SK-N-SH (cell line): ENCODE results near the gene CUX1. TPM values are rescaled to one million over a fixed set of nuclear protein-coding genes. Genes with fewer than 3 reads are reported as not detected.

ENCODE experiments used
- CTCF ChIA-PET: fragments of 300-600, 350-600 bp; formaldehyde crosslinking; extraction: SDS; loops from one replicate; lab custom pipeline; 2021; lab: Yijun Ruan, JAX
- POLR2A ChIA-PET: fragments of 350-600 bp; sonication (Branson Sonifier 250); formaldehyde crosslinking; extraction: SDS; loops from one replicate; lab custom pipeline; 2020; ENCODE audit warnings: antibody characterized with exemption, inconsistent platforms; lab: Yijun Ruan, JAX
- DNase-seq: peaks from one replicate; pipeline ENCODE4 v3.0.0; 2012
- H2AFZ ChIP-seq: fragments of 200-600 bp; sonication (generic); 2 replicates; pipeline ENCODE4 v1.8.1; 2016; ENCODE audit warnings: antibody characterized with exemption, mild to moderate bottlenecking, low read depth
- H3F3A ChIP-seq: fragments of 200-600 bp; sonication (generic); replicated peaks from 2 replicates; pipeline ENCODE3; 2016; ENCODE audit warnings: antibody characterized with exemption, mild to moderate bottlenecking; ENCODE audit not compliant: insufficient read depth
- H3K27ac ChIP-seq, 2 experiments: fragments of 200-500 bp in 1 of 2; fragments of 200-600 bp in 1 of 2; sonication (Bioruptor generic) in 1 of 2; sonication (generic), shearing (Covaris generic) in 1 of 2; 2 replicates each; pipeline versions ENCODE4 v1.5.1 to v1.6.1; 2014 to 2016; ENCODE audit warnings: low read depth in 2 of 2, inconsistent platforms in 1 of 2, low read length in 1 of 2, mild to moderate bottlenecking in 1 of 2, mixed read lengths in 1 of 2
- H3K27me3 ChIP-seq: fragments of 200-600 bp; sonication (generic), shearing (Covaris generic); 2 replicates; pipeline ENCODE4 v1.6.1; 2016; ENCODE audit warnings: mixed run types; ENCODE audit not compliant: insufficient read depth
- H3K36me3 ChIP-seq, 2 experiments: fragments of 200-500 bp in 1 of 2; fragments of 200-600 bp in 1 of 2; sonication (Bioruptor generic) in 1 of 2; sonication (generic) in 1 of 2; replicated peaks in 1 of 2; 2 replicates each; pipeline versions ENCODE3 to v1.5.1; 2014 to 2016; ENCODE audit warnings: low read length in 1 of 2, mild to moderate bottlenecking in 1 of 2; ENCODE audit not compliant: insufficient read depth in 2 of 2, control insufficient read depth in 1 of 2
- H3K4me1 ChIP-seq, 2 experiments: fragments of 200-500 bp in 1 of 2; fragments of 200-600 bp in 1 of 2; sonication (Bioruptor generic) in 1 of 2; sonication (generic), shearing (Covaris generic) in 1 of 2; 2 replicates each; pipeline versions ENCODE4 v1.5.1 to v1.6.1; 2014 to 2016; ENCODE audit warnings: low read depth in 1 of 2, low read length in 1 of 2, mixed run types in 1 of 2; ENCODE audit not compliant: insufficient read depth in 2 of 2, control insufficient read depth in 1 of 2
- H3K4me2 ChIP-seq: fragments of 200-600 bp; sonication (generic), shearing (Covaris generic); 2 replicates; pipeline ENCODE4 v1.6.1; 2017; ENCODE audit warnings: mixed run types
- H3K4me3 ChIP-seq, 2 experiments: fragments of 200-500 bp in 1 of 2; fragments of 200-600 bp in 1 of 2; sonication (Bioruptor generic) in 1 of 2; sonication (generic), shearing (Covaris generic) in 1 of 2; 2 replicates each; pipeline versions ENCODE4 v1.5.1 to v1.8.1; 2014 to 2016; ENCODE audit warnings: low read depth in 2 of 2, inconsistent platforms in 1 of 2, low read length in 1 of 2, mild to moderate bottlenecking in 1 of 2, mixed read lengths in 1 of 2, moderate library complexity in 1 of 2
- H3K79me2 ChIP-seq: fragments of 200-600 bp; sonication (generic); 2 replicates; pipeline ENCODE4 v1.8.1; 2017; ENCODE audit warnings: mild to moderate bottlenecking; ENCODE audit not compliant: insufficient read depth
- H3K9ac ChIP-seq: fragments of 200-600 bp; sonication (generic); 2 replicates; pipeline ENCODE4 v1.6.1; 2017; ENCODE audit warnings: mixed run types
- H3K9me2 ChIP-seq: fragments of 200-600 bp; sonication (generic); 2 replicates; pipeline ENCODE4 v1.6.1; 2017; ENCODE audit warnings: mixed run types
- H3K9me3 ChIP-seq: fragments of 200-600 bp; sonication (generic); 2 replicates; pipeline ENCODE4 v1.6.1; 2017; ENCODE audit warnings: mixed run types, mild to moderate bottlenecking, moderate library complexity
- H4K20me1 ChIP-seq: fragments of 200-600 bp; sonication (generic); 2 replicates; pipeline ENCODE4 v1.6.1; 2017; ENCODE audit warnings: mild to moderate bottlenecking, mixed run types; ENCODE audit not compliant: insufficient read depth
- CHD2 ChIP-seq: fragments of 150-350 bp; IDR thresholded peaks from 2 replicates; pipeline ENCODE4 v1.6.1; 2018; ENCODE audit warnings: low read length; ENCODE audit not compliant: partially characterized antibody
- CTCF ChIP-seq: fragments of 200-600 bp; sonication (generic); IDR thresholded peaks from 2 replicates; pipeline ENCODE4 v1.6.1; 2017; ENCODE audit warnings: antibody characterized with exemption, mild to moderate bottlenecking, moderate library complexity
- EP300 ChIP-seq, 2 experiments: IDR thresholded peaks; 2 replicates each; pipeline versions ENCODE4 v1.4.0 to v1.6.1; 2012; ENCODE audit warnings: borderline replicate concordance in 1 of 2, low read depth in 1 of 2, low read length in 1 of 2
- EZH2phosphoT487 ChIP-seq: fragments of 200-600 bp; sonication (generic); IDR thresholded peaks from 2 replicates; pipeline ENCODE4 v1.6.1; 2017; ENCODE audit warnings: low read depth, mixed run types, mild to moderate bottlenecking, antibody characterized with exemption, moderate library complexity, borderline replicate concordance
- FOXJ3 ChIP-seq: sonication (generic); formaldehyde crosslinking; IDR thresholded peaks from 2 replicates; pipeline ENCODE4 v1.5.1; 2020; ENCODE audit warnings: mild to moderate bottlenecking, missing genetic modification reagents
- FOXM1 ChIP-seq: IDR thresholded peaks from 2 replicates; pipeline ENCODE4 v1.4.0; 2012; ENCODE audit warnings: low read depth, mild to moderate bottlenecking
- GABPA ChIP-seq: IDR thresholded peaks from 2 replicates; pipeline ENCODE4 v1.4.0; 2012; ENCODE audit warnings: low read depth, mild to moderate bottlenecking
- IRF3 ChIP-seq: fragments of 150-350 bp; IDR thresholded peaks from 2 replicates; pipeline ENCODE4 v1.6.1; 2016; ENCODE audit warnings: mild to moderate bottlenecking, low read depth, low read length
- MEF2A ChIP-seq: IDR thresholded peaks from 2 replicates; pipeline ENCODE4 v1.4.0; 2012; ENCODE audit warnings: low read depth, borderline replicate concordance
- MXI1 ChIP-seq: IDR thresholded peaks from 2 replicates; pipeline ENCODE4 v1.6.1; 2012; ENCODE audit warnings: mild to moderate bottlenecking, low read depth, low read length, improper control_type of control experiment
- NRF1 ChIP-seq: IDR thresholded peaks from 2 replicates; pipeline ENCODE4 v1.6.1; 2012; ENCODE audit warnings: low read depth, mild to moderate bottlenecking, low read length
- RAD21 ChIP-seq: IDR thresholded peaks from 2 replicates; pipeline ENCODE4 v1.6.1; 2012; ENCODE audit warnings: mild to moderate bottlenecking, low read length
- RCOR1 ChIP-seq: fragments of 150-350 bp; IDR thresholded peaks from 2 replicates; pipeline ENCODE4 v1.6.1; 2017; ENCODE audit warnings: antibody characterized with exemption, low read length
- REST ChIP-seq: IDR thresholded peaks from 2 replicates; pipeline ENCODE4 v1.6.1; 2012; ENCODE audit warnings: mild to moderate bottlenecking, low read depth, low read length, moderate library complexity
- RFX5 ChIP-seq: IDR thresholded peaks from 2 replicates; pipeline ENCODE4 v1.6.1; 2012; ENCODE audit warnings: mild to moderate bottlenecking, improper control_type of control experiment, low read length
- RXRA ChIP-seq: IDR thresholded peaks from 2 replicates; pipeline ENCODE4 v1.4.0; 2012; ENCODE audit warnings: low read depth, mild to moderate bottlenecking, borderline replicate concordance
- SMC3 ChIP-seq: IDR thresholded peaks from 2 replicates; pipeline ENCODE4 v1.6.1; 2012; ENCODE audit warnings: low read depth, low read length, improper control_type of control experiment
- TCF12 ChIP-seq: IDR thresholded peaks from 2 replicates; pipeline ENCODE4 v1.4.0; 2012
- USF1 ChIP-seq: IDR thresholded peaks from 2 replicates; pipeline ENCODE4 v1.4.0; 2012; ENCODE audit warnings: low read depth, borderline replicate concordance
- ZBTB33 ChIP-seq: IDR thresholded peaks from 2 replicates; pipeline ENCODE4 v1.4.0; 2012; ENCODE audit warnings: low read depth, borderline replicate concordance
- WGBS: methylation state at CpG from one replicate; pipeline ENCODE4 v1.1.6; 2017; ENCODE audit warnings: low lambda C conversion rate; 5-methylcytosine and 5-hydroxymethylcytosine counted together
- polyA plus RNA-seq, 3 experiments: library from polyadenylated mRNA; depleted of rRNA; stranded (reverse); fragments of >200 nt; gene quantifications; 2 replicates each; pipeline ENCODE4 v1.2.3, GENCODE V29; 2012

Gene CUX1
- polyA plus RNA-seq, 1 of the 3 experiments (the other 2 are of a cell fraction) = 68.6 TPM

- no peak overlapping the region for H2AFZ ChIP-seq
- H3K4me2 ChIP-seq = no peak overlapping the region
- H3K9ac ChIP-seq = no peak overlapping the region
- peaks cover 45% of the 10 kb centered on the region for H3K27me3 ChIP-seq
- 39% methylated on average over 3 of the region's 3 CpGs for WGBS
- no peak for TF ChIP-seq REST
- TF ChIP-seq ZBTB33 = no peak
- TF ChIP-seq RFX5 = no peak
- TF ChIP-seq GABPA = no peak
- TF ChIP-seq CHD2 = no peak
- TF ChIP-seq FOXM1 = no peak
- TF ChIP-seq SMC3 = no peak
- TF ChIP-seq RXRA = no peak
- no peak for TF ChIP-seq RCOR1
- TF ChIP-seq MXI1 = no peak
- no peak for TF ChIP-seq RAD21
- TF ChIP-seq TCF12 = no peak
- TF ChIP-seq FOXJ3 = no peak
- TF ChIP-seq NRF1 = no peak
- TF ChIP-seq MEF2A = no peak
- no peak for TF ChIP-seq EP300 (IDR thresholded peaks at IDR 0.05; ENCODE audit: borderline replicate concordance in 1 of 2, low read depth in 1 of 2, low read length in 1 of 2)
- no peak for TF ChIP-seq EZH2phosphoT487
- TF ChIP-seq CTCF = no peak
- TF ChIP-seq USF1 = no peak
- no peak for TF ChIP-seq IRF3
- H3F3A ChIP-seq = no peaks in the 10 kb centered on the region
- H4K20me1 ChIP-seq = no peaks in the 10 kb centered on the region
- no peak for DNase-seq
- no peak overlapping the region for H3K4me3 ChIP-seq
- H3K4me1 ChIP-seq = no peaks in the 10 kb centered on the region; a peak in 1 of 4 replicates
- no peaks in the 10 kb centered on the region for H3K36me3 ChIP-seq
- H3K79me2 ChIP-seq = no peaks in the 10 kb centered on the region
- ChIA-PET CTCF (no interaction called here), POLR2A (no interaction called here)
- H3K9me3 ChIP-seq = no peaks in the 10 kb centered on the region
- no peaks in the 10 kb centered on the region for H3K9me2 ChIP-seq
- no peak overlapping the region for H3K27ac ChIP-seq
These were observed 37.1 kb upstream of the CUX1 start for GRCh38 chr7:101780281-101780680.
